AG09309 (cell line): ENCODE data around the gene TNS1.

Source experiments
- DNase-seq: peaks from one replicate; pipeline ENCODE4 v3.0.0-alpha.2; 2010; ENCODE audit warnings: low read depth
- H3K4me3 ChIP-seq: 2 replicates; pipeline ENCODE4 v1.5.1; 2011; ENCODE audit warnings: mild to moderate bottlenecking, low read depth, low read length, moderate library complexity; ENCODE audit not compliant: control insufficient read depth
- CTCF ChIP-seq: IDR thresholded peaks from 2 replicates; pipeline ENCODE4 v1.5.1; 2011; ENCODE audit warnings: mild to moderate bottlenecking, low read depth, low read length, inconsistent platforms; ENCODE audit not compliant: insufficient read depth, control insufficient read depth; ENCODE audit errors: missing control alignments

TNS1 gene

GRCh38 chr2:217798743-217799562 is 203.8 kb downstream of the TNS1 start:
- no peak overlapping the region for H3K4me3 ChIP-seq
- no peak for TF ChIP-seq CTCF
- DNase-seq = no peak

- H3K4me3 ChIP-seq = no peak overlapping the region
- no peak for TF ChIP-seq CTCF
- no peak for DNase-seq
Measured at GRCh38 chr2:217798191-217798590, 204.6 kb downstream of the TNS1 start.

DNA sequence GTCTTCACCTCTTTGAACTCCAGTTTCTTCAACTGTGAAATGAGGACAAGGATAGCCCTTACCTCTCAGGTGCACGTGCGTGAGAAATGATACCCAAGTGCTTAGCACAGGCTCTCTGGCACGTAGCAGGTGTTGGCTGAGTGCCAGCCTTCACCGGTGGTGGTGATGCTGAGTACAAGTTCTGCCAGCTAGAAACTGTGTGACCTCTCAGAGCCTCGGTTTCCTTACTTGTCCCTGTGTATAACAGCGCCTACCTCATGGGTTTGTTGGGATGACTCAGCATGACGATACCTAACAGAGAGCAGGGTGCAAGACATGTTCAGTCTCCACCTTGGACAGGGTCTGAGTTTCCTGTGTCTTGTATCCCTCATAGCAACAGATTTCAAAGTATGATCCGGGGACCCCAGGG is 205.1 kb downstream of the TNS1 start:
- no peak for DNase-seq
- TF ChIP-seq CTCF = no peak
- H3K4me3 ChIP-seq = no peak overlapping the region

- no peak for TF ChIP-seq CTCF
- DNase-seq = no peak
- H3K4me3 ChIP-seq = no peak overlapping the region
Measured at GRCh38 chr2:217797165-217797564, 205.6 kb downstream of the TNS1 start.

DNA sequence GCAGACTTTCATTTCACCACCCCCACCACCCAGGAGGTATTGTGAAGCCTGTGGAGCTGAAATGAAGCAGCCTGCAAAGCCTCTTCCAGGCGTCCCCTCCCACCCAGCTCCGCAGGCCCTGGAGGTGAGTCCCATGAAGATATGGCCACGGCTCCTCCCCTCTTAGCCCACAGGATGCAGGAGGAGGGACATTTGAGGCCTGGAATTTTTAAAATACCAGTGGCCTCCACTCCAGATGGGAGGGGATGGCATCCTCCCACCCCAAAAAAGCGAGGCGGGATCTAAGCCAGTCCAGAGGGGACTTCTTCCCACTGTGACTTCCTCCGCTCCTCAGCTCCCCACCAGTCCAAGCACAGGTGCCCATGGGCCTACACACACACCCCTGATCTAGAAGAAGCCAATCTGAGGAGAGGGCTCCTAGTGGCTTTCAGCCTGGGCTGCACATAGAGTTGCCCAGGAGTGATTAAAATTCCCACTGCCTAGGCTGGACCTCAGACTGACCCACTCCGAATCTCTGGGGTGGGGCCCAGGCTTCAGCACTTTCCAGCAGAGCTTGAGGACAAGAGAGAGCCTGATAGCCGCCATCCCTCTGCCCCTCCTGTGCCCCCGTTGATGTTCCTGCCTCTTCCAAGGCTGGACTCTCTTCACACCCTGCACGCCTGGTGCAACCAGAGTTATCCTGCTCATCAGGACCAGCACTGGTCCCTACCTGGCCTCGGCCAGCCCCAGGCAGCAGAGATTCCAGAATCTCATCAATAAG is 206.9 kb downstream of the TNS1 start:
- no peak for DNase-seq
- no peak for TF ChIP-seq CTCF
- H3K4me3 ChIP-seq = no peak overlapping the region

DNA sequence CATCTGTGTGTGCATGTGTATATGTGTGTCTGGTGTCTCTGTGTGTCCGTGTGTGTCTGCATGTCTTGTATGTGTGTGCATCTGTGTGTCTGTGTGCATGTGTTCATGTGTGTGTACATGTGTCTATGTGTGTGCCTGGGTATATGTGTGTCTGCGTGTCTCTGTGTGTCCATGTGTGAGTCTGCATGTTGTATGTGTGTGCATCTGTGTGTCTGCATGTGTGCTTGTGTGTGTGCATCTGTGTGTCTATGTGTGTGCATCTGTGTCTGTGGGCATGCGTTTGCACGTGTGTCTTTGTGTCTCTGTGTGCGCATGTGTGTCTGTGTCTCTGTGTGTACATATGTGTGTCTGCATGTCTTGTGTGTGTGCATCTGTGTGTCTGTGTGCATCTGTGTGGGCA is 207.7 kb downstream of the TNS1 start:
- no peak overlapping the region for H3K4me3 ChIP-seq
- TF ChIP-seq CTCF = no peak
- no peak for DNase-seq
